GM12891 (cell line): ENCODE data around the gene KRTAP1-3. TPM values are rescaled to one million over a fixed set of nuclear protein-coding genes. Genes with fewer than 3 reads are reported as not detected.
"Not testable (repeated sequence)": the region's sequence is repeated elsewhere in the genome, so short reads cannot be mapped to it uniquely, and the experiment has no call there.

ENCODE experiments used
- DNase-seq: peaks from one replicate; pipeline ENCODE4 v3.0.0; 2011; ENCODE audit warnings: low spot score; ENCODE audit not compliant: insufficient read length
- FAIRE-seq: peaks from 2 replicates; lab custom pipeline; 2011; peaks lifted over from hg19 to GRCh38; lab: Jason Lieb, UNC
- PAX5 ChIP-seq: IDR thresholded peaks from 2 replicates; pipeline ENCODE4 v1.6.1; 2011; ENCODE audit warnings: low read length, moderate library complexity, mild to moderate bottlenecking; ENCODE audit not compliant: insufficient read depth, severe bottlenecking
- POLR2A ChIP-seq: IDR thresholded peaks from 2 replicates; pipeline ENCODE4 v1.6.1; 2011; ENCODE audit warnings: low read depth, low read length, control low read depth
- POLR2AphosphoS5 ChIP-seq: IDR thresholded peaks from 2 replicates; pipeline ENCODE4 v1.6.1; 2011; ENCODE audit warnings: low read depth, low read length, control low read depth
- POU2F2 ChIP-seq: IDR thresholded peaks from 2 replicates; pipeline ENCODE4 v1.6.1; 2011; ENCODE audit warnings: low read depth, mild to moderate bottlenecking, control low read depth, low read length, moderate library complexity
- SPI1 ChIP-seq: IDR thresholded peaks from 2 replicates; pipeline ENCODE4 v1.6.1; 2011; ENCODE audit warnings: low read depth, low read length, control low read depth
- TAF1 ChIP-seq: IDR thresholded peaks from 2 replicates; pipeline ENCODE4 v1.6.1; 2011; ENCODE audit warnings: low read depth, low read length, control low read depth
- polyA plus RNA-seq: library from polyadenylated mRNA; unstranded; fragments of >200 nt; gene quantifications from one replicate; pipeline ENCODE4 v1.2.1, GENCODE V29; 2012; ENCODE audit warnings: low read depth, missing spikeins, inconsistent platforms; ENCODE audit not compliant: missing spikeins

The KRTAP1-3 gene, protein sequence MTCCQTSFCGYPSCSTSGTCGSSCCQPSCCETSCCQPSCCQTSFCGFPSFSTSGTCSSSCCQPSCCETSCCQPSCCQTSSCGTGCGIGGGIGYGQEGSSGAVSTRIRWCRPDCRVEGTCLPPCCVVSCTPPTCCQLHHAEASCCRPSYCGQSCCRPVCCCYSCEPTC
- not detected for polyA plus RNA-seq

DNA sequence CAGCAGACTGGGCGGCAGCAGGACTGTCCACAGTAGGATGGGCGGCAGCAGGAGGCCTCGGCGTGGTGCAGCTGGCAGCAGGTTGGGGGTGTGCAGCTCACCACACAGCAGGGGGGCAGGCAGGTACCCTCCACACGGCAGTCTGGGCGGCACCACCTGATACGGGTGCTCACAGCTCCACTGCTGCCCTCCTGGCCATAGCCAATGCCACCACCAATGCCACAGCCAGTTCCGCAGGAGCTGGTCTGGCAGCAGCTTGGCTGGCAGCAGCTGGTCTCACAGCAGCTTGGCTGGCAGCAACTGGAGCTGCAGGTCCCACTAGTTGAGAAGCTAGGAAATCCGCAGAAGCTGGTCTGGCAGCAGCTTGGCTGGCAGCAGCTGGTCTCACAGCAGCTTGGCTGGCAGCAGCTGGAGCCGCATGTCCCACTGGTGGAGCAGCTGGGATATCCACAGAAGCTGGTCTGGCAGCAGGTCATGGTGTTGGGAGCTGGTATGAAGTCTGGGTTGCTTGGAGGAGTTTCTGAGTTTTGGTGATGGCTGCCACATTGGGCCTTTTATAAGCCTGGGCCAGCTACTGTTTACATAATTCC lies at the start of gene KRTAP1-3:
Gene KRTAP1-3, minus strand, starts transcription at position 529 of the 590 bp plus-strand sequence. Its CDS starts 53 bp downstream, at position 476.
- DNase-seq, FAIRE-seq: not testable (repeated sequence)

DNA sequence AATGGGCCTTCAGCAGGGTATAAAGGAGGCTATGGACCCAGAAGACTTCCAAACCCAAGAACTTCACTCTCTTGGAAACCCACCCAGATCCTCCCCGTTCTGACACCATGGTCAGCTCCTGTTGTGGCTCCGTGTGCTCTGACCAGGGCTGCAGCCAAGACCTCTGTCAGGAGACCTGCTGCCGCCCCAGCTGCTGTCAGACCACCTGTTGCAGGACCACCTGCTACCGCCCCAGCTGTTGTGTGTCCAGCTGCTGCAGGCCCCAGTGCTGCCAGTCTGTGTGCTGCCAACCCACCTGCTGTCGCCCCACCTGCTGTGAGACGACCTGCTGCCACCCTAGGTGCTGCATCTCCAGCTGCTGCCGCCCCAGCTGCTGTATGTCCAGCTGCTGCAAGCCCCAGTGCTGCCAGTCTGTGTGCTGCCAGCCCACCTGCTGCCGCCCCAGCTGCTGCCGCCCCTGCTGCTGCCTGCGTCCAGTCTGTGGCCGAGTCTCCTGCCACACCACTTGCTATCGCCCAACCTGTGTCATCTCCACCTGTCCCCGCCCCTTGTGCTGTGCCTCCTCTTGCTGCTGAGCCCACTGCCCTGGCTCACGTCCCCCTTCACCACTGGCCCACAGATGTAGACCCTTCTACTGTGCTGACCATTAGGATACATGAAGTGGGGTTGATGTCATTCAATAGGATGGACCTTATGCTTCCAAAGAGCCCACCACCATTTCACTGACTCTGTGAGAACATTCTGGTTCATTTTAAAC lies 49.6 kb upstream of the KRTAP1-3 start, which contains the start of gene KRTAP4-7:
Gene KRTAP4-7, plus strand, starts transcription at position 51 of the 757 bp plus-strand sequence. Its CDS starts 57 bp downstream, at position 108.
- not testable (repeated sequence) for DNase-seq, FAIRE-seq

DNA sequence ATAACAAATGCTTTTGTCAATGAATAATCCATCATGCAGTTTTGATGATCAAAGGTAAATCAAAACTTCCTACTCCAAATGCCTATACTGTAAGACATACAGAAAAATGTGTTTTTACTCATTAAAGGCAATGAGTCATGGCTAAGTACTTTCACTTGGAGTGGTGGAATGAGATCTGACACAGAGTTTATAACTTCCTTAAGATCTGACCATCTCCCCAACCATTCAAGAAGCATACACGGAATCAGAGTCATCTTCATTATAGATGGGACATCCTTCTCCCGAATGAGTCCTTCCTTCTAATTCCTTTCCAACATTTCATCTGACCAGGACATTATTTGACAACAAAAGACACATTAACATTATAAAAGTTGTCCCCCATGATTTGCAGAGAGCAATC lies 48.8 kb upstream of the KRTAP1-3 start:
- not testable (repeated sequence) for DNase-seq, FAIRE-seq

DNA sequence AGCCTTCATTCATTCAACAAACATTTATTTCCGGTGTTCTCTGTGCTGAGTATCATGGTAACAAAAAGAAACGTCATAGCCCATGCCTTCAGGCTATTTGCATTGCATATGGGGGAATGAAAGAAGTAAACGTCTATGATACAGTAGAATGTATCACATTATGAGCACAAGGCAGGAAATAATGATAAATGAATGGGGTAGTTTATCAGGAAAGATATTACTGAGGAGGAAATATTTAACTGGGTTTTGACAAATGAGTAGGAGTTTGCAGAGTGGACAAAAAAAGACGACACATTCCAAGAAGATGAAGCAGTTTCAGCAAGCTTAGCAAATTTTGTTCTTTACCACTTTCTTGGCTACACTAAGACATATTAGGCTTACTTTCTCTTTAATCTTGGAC lies 48.0 kb upstream of the KRTAP1-3 start:
- TF ChIP-seq POU2F2: no peak
- TF ChIP-seq TAF1: no peak
- TF ChIP-seq PAX5: no peak
- no peak for TF ChIP-seq SPI1
- TF ChIP-seq POLR2A: no peak
- TF ChIP-seq POLR2AphosphoS5: no peak
- DNase-seq: no peak
- FAIRE-seq: no peak

DNA sequence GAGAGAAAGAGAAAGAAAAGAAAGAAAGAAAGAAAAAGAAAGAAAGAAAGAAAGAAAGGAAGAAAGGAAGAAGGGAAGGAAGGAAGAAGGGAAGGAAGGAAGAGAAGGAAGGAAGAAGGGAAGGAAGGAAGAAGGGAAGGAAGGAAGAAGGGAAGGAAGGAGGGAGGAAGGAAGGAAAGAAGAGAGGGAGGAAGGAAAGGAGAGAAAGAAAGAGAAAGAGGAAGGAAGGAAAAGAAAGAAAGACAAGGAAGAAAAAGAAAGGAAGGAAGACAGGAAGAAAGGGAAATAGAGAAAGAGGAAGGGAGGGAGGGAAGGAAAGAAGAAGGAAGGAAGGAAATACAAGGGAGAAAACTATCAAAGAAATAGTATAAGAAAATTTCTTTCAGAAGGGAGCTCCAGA lies 42.1 kb upstream of the KRTAP1-3 start:
- no peak for FAIRE-seq
- DNase-seq: no peak
- no peak for TF ChIP-seq POU2F2
- TF ChIP-seq TAF1: no peak
- no peak for TF ChIP-seq PAX5
- TF ChIP-seq SPI1: no peak
- TF ChIP-seq POLR2AphosphoS5: no peak

DNA sequence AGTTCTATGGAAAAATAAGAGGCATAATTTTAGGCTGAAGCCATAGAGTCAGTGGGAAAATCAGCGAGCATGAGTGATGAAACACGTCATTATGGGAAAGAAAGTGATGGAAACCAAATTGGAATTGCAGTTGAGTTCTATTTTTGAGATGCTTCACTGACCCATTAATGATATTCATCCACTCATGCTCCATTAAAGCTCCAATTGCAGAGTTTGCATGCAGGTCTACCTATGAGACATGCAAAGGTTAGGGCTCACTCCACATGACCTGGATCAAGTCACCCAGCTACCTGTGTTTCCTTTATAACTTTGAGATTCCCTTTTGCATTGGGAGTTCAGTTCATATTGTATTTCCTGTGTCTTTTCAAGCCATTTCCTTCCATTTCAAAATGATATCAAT lies 39.0 kb upstream of the KRTAP1-3 start:
- TF ChIP-seq POLR2A (no peak), PAX5 (no peak), SPI1 (no peak), TAF1 (no peak), POLR2AphosphoS5 (no peak), POU2F2 (no peak)
- FAIRE-seq (no peak), DNase-seq (no peak)

DNA sequence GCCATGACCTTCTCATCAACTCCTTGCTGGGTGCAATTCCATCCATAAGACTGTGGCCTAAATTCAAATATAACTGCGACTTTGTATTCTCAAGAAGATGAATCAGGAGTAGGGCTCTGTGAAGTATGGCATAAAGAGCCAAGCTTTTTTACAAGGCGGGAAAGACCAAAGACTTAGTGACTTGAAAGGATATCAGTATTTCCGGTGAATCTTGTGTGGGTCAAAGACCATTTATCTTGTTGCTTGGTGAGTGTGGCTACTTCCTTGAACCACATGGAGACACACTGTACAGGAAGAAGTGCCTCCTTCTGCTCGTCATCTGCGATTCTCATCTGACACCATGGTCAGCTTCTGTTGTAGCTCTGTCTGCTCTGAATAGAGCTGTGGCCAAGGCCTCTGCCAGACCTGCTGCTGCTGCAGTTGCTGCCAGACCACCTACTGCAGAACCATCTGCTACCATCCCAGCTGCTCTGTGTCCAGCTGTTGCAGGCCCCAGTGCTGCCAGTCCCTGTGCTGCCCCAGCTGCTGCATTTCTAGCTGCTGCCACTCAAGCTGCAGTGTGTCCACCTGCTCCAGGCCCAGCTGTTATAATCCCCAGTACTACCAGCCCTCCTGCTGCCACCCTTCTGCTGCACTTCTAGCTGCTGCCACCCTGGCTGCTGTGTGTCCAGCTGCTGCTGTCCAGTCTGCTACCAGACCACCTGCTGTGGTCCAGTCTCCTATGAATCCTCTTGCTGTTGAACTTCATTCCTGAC lies 37.1 kb upstream of the KRTAP1-3 start:
- TF ChIP-seq POU2F2 (no peak), SPI1 (no peak), POLR2A (no peak), PAX5 (no peak), POLR2AphosphoS5 (no peak), TAF1 (no peak)
- DNase-seq: no peak
- no peak for FAIRE-seq

DNA sequence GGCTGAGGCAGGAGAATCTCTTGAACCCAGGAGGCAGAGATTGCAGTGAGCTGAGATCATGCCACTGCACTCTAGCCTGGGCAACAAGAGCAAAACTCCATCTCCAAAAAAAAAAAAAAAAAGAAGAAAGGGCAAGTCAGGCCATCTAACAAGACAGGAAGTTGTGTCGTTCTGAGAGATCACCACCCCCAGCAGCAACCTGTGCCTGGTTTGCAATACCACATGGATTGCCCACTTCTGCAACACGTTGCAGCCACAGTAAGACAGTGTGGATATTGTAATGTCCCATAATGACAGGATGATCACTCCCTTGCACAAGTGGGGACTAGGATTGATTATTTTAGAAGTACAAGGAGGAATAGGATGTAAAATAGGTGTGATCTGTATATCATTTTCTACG lies 34.4 kb upstream of the KRTAP1-3 start:
- no peak for TF ChIP-seq PAX5
- TF ChIP-seq POLR2A: no peak
- TF ChIP-seq POU2F2: no peak
- no peak for TF ChIP-seq POLR2AphosphoS5
- TF ChIP-seq TAF1: no peak
- TF ChIP-seq SPI1: no peak
- DNase-seq (no peak), FAIRE-seq (no peak)

DNA sequence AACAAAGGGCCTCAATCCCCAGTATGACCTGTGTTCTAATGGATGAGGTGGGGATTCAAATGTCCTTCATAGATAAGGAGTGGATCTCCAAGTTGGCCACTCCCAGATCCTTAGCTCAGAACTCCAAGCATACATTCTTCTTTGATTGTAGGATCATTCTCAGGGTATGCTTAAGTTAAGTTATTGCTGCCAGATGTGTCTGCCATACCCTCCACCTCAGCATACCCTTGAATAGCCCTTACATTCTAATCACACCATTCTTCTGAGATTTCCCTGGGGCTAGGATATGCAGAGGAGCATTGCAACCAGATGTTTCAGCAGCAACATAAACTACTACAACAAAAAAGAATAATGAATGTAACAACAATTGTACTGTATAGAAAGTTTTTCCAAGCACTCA lies 32.6 kb upstream of the KRTAP1-3 start:
- TF ChIP-seq TAF1: no peak
- TF ChIP-seq POLR2AphosphoS5: no peak
- TF ChIP-seq SPI1: no peak
- no peak for TF ChIP-seq POLR2A
- TF ChIP-seq POU2F2: no peak
- DNase-seq: no peak
- FAIRE-seq: no peak

DNA sequence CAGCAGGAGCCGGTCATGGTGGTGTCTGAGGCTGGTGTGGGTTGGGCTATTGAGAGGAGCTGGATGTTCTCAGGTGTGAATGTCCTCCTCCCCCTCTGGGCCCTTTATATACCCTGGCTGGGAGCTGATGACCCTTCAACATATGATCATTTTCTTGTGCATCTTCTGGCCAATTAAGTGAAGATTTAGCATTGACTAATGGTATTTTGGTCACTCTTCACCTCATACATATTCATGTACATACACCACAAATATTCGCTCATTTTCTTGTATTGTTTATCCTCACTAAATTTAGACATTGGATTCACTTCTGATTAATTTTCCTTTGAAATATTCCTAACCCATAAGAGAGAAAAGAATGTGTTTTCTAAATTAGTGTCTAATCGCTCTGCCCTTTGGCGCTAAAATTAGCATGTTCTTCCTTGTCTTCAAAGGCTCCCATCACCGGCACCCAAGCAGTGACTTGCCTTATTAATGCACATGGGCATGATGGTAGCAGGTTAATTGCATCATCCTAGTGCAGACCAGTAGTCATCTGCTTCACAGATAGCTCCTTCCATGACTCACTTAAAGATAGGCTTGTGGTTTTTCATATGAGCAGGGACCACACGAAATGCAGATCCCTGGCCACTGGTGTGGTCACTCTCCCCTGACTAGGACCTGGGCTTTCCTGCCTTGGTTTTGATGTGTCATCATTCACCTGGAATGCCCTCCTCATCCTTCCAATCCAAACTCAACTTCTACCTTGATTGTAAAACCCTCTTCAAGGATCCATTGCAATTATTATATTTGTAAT lies 31.4 kb upstream of the KRTAP1-3 start, which contains the start of gene KRTAP2-4:
Gene KRTAP2-4, minus strand, starts transcription at position 51 of the 796 bp plus-strand sequence. Its CDS starts 34 bp downstream, at position 17.
- no peak for DNase-seq
- TF ChIP-seq POU2F2: no peak
- TF ChIP-seq POLR2A: no peak
- no peak for TF ChIP-seq POLR2AphosphoS5
- no peak for FAIRE-seq

DNA sequence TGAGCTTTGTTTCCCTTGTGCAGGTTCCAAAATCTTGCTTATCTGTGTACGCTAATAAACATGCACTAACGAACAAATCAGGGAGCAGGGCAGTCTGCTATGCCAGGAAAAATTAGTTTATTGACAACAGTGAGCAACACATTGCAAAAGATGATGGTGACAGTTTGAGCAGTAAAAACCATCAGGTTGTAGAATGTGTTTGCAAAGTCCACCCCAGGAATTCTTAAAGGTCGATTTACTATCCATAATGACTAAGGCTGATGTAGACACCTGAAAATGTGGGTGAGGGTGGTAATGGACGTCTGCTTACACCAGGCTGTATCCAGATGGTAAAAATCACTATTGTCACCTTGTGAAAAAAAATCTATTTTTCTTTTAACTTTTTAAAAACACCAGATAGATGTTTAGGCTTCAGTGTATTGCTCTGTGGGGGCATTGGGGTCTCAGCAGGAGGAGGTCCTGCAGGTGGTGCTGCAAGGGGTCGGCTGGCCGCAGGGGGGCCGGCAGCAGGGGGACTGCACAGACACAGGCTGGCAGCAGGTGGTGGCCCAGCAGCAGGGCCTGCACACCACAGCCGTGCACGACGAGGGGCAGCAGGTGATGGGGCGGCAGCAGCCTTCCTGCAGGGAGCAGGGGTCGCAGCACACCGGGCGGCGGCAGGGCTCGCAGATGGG lies 30.5 kb upstream of the KRTAP1-3 start:
- not testable (repeated sequence) for FAIRE-seq, DNase-seq
